Colonic mucosa (tissue), 4 donors: ENCODE results near the gene CEMIP. TPM values are rescaled to one million over a fixed set of nuclear protein-coding genes. Genes with fewer than 3 reads are reported as not detected.

Experiments
- DNase-seq: peaks from one replicate; pipeline ENCODE4 v3.0.0-alpha.2; 2020
- H3K27ac ChIP-seq: fragments of 200-600 bp; one replicate; pipeline ENCODE4 v1.8.0; 2021
- H3K27me3 ChIP-seq: fragments of 200-600 bp; one replicate; pipeline ENCODE4 v1.8.0; 2021
- H3K36me3 ChIP-seq: fragments of 200-600 bp; one replicate; pipeline ENCODE4 v1.8.0; 2021
- H3K4me1 ChIP-seq: fragments of 200-600 bp; one replicate; pipeline ENCODE4 v1.8.0; 2021; ENCODE audit warnings: mild to moderate bottlenecking
- H3K4me3 ChIP-seq: fragments of 200-600 bp; one replicate; pipeline ENCODE4 v1.8.0; 2021
- H3K9ac ChIP-seq, 2 donors: one replicate each; pipeline ENCODE4 v1.7.0; 2013; ENCODE audit warnings: control low read depth in 2 of 2, low read depth in 2 of 2, low read length in 2 of 2
- H3K9me3 ChIP-seq: fragments of 200-600 bp; one replicate; pipeline ENCODE4 v1.8.0; 2021
- intact Hi-C: fragments of 100-400 bp; cut with DNase I; formaldehyde crosslinking; loops from one replicate; pipeline ENCODE4 v1.14.1; 2022
- total RNA-seq, 2 donors: library from RNA; stranded (reverse); fragmentation: NEBNext Ultra II Directional in 1 of 2; extraction: Animal tissue kit (Norgen Biotek cat#: 25700) in 1 of 2; gene quantifications; one replicate each; pipeline ENCODE4 v1.2.1, GENCODE V29; 2021
- TF ChIP-seq, protein P1 (sequence below): fragments of 200-600 bp; IDR thresholded peaks from one replicate; pipeline ENCODE4 v1.8.0; 2022; ENCODE audit warnings: antibody characterized with exemption, mild to moderate bottlenecking
- donor health status: healthy.
- donor health status: DM: no; HTN: no; CAD: no.
- donor health status: DM: no; HTN: no; CAD: no.

CEMIP gene
- total RNA-seq, 2 donors from 2014 or later: 2.1 to 2.9 TPM

DNA sequence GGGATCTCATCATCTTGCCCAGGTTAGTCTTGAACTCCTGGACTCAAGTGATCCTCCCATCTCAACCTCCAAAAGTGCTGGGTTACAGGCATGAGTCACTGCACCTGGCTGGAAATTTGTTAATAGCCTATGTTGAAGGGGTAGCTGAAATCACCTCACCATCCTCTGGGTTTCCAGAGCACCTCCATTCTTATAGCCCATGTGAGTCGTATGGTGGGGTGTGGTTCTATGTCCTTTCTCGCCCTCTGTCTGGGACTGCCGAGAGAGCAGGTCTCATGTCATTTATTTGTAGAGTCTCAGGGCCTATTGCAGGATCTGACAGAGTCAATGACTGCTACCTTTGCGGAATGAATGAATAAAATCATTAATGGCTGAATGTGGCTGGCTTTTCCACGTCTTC lies 20.9 kb downstream of the CEMIP start:
- H3K27ac ChIP-seq: no peak overlapping the region
- no peaks in the 10 kb centered on the region for H3K36me3 ChIP-seq
- H3K27me3 ChIP-seq: no peaks in the 10 kb centered on the region
- H3K9me3 ChIP-seq: no peaks in the 10 kb centered on the region
- intact Hi-C loops: no loop called here
- H3K9ac ChIP-seq: no peak overlapping the region
- H3K4me3 ChIP-seq: no peak overlapping the region
- DNase-seq: no peak
- H3K4me1 ChIP-seq: no peaks in the 10 kb centered on the region
- TF ChIP-seq, protein P1, sequence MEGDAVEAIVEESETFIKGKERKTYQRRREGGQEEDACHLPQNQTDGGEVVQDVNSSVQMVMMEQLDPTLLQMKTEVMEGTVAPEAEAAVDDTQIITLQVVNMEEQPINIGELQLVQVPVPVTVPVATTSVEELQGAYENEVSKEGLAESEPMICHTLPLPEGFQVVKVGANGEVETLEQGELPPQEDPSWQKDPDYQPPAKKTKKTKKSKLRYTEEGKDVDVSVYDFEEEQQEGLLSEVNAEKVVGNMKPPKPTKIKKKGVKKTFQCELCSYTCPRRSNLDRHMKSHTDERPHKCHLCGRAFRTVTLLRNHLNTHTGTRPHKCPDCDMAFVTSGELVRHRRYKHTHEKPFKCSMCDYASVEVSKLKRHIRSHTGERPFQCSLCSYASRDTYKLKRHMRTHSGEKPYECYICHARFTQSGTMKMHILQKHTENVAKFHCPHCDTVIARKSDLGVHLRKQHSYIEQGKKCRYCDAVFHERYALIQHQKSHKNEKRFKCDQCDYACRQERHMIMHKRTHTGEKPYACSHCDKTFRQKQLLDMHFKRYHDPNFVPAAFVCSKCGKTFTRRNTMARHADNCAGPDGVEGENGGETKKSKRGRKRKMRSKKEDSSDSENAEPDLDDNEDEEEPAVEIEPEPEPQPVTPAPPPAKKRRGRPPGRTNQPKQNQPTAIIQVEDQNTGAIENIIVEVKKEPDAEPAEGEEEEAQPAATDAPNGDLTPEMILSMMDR: no peak

DNA sequence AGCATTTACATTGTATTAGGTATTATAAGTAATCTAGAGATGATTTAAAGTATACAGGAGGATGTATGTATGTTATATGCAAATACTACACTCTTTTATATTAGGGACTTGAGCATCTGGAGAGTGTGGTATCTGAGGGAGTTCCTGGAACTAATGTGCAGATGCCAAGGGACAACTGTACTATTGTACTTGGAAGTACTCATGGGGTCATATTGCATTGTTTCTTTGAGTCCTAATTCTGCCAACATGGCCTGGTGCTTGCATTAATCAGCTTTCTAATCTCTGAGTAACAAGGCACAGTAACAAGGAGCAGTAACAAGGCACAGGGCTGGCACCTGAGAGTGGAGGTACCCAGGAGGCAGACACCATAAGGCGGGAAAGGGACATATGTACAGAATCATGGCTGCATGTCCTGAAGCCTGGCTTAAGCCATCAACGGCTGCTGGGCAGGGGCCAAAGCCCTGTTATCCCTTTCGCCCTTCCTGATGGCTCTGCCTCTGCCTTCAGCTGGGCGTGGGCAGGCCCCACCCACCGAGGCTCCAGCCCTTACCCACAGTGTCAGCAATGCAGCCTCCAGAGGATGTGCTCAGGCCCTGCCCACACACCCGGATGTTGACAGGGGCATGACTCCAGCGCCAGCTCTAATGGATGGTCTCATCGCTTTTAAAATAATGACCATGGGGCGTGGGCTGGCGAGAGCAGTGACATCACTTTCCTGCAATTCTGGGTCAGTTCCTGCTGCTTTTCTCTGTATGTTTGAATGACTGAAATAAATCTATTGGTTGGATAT lies 22.9 kb downstream of the CEMIP start:
- H3K36me3 ChIP-seq: no peaks in the 10 kb centered on the region
- TF ChIP-seq, protein P1: no peak
- intact Hi-C loops: no loop called here
- H3K4me3 ChIP-seq: no peak overlapping the region
- H3K9me3 ChIP-seq: no peaks in the 10 kb centered on the region
- peak; percentile 67 for DNase-seq
- H3K27ac ChIP-seq: no peak overlapping the region
- H3K27me3 ChIP-seq: no peaks in the 10 kb centered on the region
- H3K9ac ChIP-seq: no peak overlapping the region
- H3K4me1 ChIP-seq: no peaks in the 10 kb centered on the region

DNA sequence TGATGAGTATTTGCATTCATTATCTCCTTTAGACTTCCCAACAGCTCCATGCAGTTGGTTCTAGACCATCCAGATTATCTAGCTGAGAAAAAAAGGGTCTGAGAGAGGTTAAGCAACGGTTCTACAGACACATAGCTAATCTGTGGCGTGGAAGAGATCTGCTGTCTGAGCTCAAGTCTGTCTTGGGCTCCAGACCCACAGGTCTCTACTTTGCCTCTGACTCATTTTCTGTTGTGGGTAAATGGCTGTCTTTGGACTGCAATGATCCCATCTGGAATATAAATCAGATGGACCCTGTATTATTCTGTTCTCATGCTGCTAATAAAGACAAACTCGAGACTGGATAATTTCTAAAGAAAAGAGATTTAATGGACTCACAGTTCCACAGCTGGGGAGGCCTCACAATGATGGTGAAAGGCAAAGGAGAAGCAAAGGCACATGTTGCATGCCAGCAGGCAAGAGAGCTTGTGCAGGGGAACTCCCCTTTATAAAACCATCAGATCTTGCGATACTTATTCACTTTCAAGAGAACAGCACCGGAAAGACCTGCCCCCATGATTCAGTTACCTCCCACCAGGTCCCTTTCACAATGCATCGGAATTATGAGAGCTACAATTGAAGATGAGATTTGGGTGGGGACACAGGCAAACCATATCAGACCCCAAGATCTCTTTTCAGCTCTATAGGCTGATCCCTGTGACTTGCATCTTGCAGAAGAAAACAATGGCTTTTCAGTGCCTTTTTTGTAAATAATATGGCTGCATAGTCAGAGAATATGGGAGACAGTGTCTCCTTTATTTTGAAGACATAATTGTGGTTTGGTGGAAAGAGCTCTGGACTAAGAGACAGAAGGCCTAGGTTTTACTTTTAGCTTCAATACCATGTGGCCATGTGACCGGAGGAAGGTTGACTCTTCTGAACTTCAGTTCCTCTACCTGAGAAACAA lies 24.7 kb downstream of the CEMIP start:
- intact Hi-C loops: no loop called here
- Histone ChIP-seq H3K4me1 (no peaks in the 10 kb centered on the region), H3K27me3 (no peaks in the 10 kb centered on the region), H3K4me3 (no peak overlapping the region), H3K9ac (no peak overlapping the region), H3K36me3 (no peaks in the 10 kb centered on the region), H3K27ac (no peak overlapping the region), H3K9me3 (no peaks in the 10 kb centered on the region)
- DNase-seq: no peak
- TF ChIP-seq, protein P1: no peak

GRCh38 chr15:80804970-80805495 lies 25.9 kb downstream of the CEMIP start:
- Histone ChIP-seq H3K9me3 (no peaks in the 10 kb centered on the region), H3K27me3 (no peaks in the 10 kb centered on the region), H3K36me3 (no peaks in the 10 kb centered on the region), H3K4me1 (no peaks in the 10 kb centered on the region), H3K4me3 (no peak overlapping the region), H3K9ac (no peak overlapping the region), H3K27ac (no peak overlapping the region)
- intact Hi-C loops: no loop called here
- DNase-seq: peak; percentile 38
- TF ChIP-seq, protein P1: no peak

DNA sequence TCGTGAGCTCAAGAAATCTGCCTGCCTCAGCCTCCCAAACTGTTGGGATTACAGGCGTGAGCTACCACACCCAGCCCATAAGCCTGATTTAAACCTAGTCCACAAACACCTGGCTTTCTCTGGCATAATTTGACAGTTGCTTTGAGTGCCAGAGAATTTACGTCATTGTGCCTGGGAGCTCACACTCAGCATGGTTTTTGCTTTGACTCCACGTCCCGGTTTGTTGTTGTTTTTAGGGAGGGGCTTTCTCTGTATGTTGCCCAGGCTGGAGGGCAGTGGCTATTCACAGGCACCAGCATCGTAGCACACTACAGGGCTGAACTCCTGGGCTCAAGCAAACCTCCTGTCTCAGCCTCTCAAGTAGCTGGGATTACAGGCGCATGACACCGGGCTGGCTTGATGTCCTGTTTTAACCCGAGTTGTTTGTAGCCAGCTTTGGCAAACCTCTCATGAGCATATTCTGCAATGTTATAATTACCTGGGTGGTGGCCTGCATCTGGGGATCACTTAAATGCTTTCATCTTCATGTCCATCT lies 32.7 kb downstream of the CEMIP start:
- Histone ChIP-seq H3K4me1 (no peaks in the 10 kb centered on the region), H3K9ac (no peak overlapping the region), H3K27me3 (no peaks in the 10 kb centered on the region), H3K36me3 (no peaks in the 10 kb centered on the region), H3K27ac (no peak overlapping the region), H3K9me3 (no peaks in the 10 kb centered on the region), H3K4me3 (no peak overlapping the region)
- intact Hi-C loops: no loop called here
- no peak for DNase-seq
- TF ChIP-seq, protein P1: no peak
